ENCODE measurements around the gene RPL23.

The RPL23 gene

GRCh38 chr17:38892083-38892482 is 38.6 kb upstream of the RPL23 start:
- TF ChIP-seq CTCF (IDR thresholded peaks at IDR 0.05; ENCODE audit: extremely low read depth, insufficient read depth, missing control alignments), result no peak
- no peak for DNase-seq (ENCODE audit: low spot score)
- in situ Hi-C loops (cut with MboI; ENCODE audit: low pct_unique_long_range_greater_than_20kb, low sequenced_read_pairs, unreplicated experiment), result no loop called here

- TF ChIP-seq CTCF (IDR thresholded peaks at IDR 0.05; ENCODE audit: extremely low read depth, insufficient read depth, missing control alignments), result no peak
- in situ Hi-C loops (cut with MboI; ENCODE audit: low pct_unique_long_range_greater_than_20kb, low sequenced_read_pairs, unreplicated experiment), result no loop called here
- DNase-seq (ENCODE audit: low spot score), result no peak
These were observed 37.9 kb upstream of the RPL23 start for GRCh38 chr17:38891441-38891840.

GRCh38 chr17:38890410-38890746 is 36.9 kb upstream of the RPL23 start:
- no peak for TF ChIP-seq CTCF (IDR thresholded peaks at IDR 0.05; ENCODE audit: extremely low read depth, insufficient read depth, missing control alignments)
- in situ Hi-C loops (cut with MboI; ENCODE audit: low pct_unique_long_range_greater_than_20kb, low sequenced_read_pairs, unreplicated experiment), result no loop called here
- no peak for DNase-seq (ENCODE audit: low spot score)

GRCh38 chr17:38889745-38890409 is 36.4 kb upstream of the RPL23 start:
- in situ Hi-C loops (cut with MboI; ENCODE audit: low pct_unique_long_range_greater_than_20kb, low sequenced_read_pairs, unreplicated experiment), result no loop called here
- no peak for DNase-seq (ENCODE audit: low spot score)
- TF ChIP-seq CTCF (IDR thresholded peaks at IDR 0.05; ENCODE audit: extremely low read depth, insufficient read depth, missing control alignments), result no peak

GRCh38 chr17:38888842-38889241 is 35.3 kb upstream of the RPL23 start:
- in situ Hi-C loops (cut with MboI; ENCODE audit: low pct_unique_long_range_greater_than_20kb, low sequenced_read_pairs, unreplicated experiment), result no loop called here
- DNase-seq (ENCODE audit: low spot score), result no peak
- TF ChIP-seq CTCF (IDR thresholded peaks at IDR 0.05; ENCODE audit: extremely low read depth, insufficient read depth, missing control alignments), result no peak

- DNase-seq (ENCODE audit: low spot score), result no peak
- in situ Hi-C loops (cut with MboI; ENCODE audit: low pct_unique_long_range_greater_than_20kb, low sequenced_read_pairs, unreplicated experiment), result no loop called here
- no peak for TF ChIP-seq CTCF (IDR thresholded peaks at IDR 0.05; ENCODE audit: extremely low read depth, insufficient read depth, missing control alignments)
These were observed 33.1 kb upstream of the RPL23 start for GRCh38 chr17:38886643-38887010.

All from GM13977 (cell line).